HG03439 (cell line): ENCODE data around the gene MGLL.

Experiments used
- ATAC-seq: cut with Tn5 transposase; IDR thresholded peaks from one replicate; pipeline ENCODE4 v1.9.1; 2021; ENCODE audit warnings: mild to moderate bottlenecking, moderate library complexity; ENCODE audit not compliant: unreplicated experiment

Gene MGLL

DNA sequence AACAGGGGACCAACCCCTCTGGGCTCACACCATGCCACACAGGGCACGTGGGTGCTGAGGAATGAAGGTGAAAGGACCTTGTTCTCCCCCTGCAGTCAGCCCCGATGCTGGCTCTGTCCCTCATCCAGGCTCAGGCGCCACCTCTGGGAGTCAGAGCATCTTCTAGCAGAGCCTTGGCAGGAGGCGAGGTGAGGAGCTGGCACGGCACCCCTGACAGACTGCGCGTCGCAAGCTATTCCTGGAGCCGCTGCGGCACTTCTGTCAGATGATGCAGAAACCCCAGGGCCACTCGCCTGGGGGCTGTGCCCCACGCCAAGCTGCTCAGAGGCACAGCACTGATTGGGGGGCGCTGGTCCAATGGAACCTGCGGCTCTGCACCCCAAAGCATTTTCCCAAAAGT lies 62.0 kb downstream of the MGLL start:
- no peak for ATAC-seq

DNA sequence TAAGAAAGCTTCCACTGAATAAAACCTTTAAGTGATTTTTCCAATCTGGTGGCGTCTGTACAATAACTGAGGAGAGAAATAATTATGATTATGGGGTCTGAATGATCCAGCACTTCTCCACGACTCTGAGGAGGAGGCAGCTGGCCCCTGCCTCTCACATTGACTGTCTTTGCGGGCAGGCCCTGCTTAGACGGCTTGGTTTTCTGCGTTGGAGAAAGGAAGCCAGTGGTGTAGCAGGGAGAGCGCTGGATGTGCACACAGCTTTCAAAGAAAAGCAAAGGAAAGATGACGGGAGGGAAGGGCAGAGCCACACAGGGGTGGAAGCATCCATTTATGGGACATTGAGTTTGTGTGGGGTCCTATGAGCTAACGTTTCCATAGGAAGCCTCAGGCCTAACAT lies 62.5 kb downstream of the MGLL start:
- ATAC-seq: no peak

DNA sequence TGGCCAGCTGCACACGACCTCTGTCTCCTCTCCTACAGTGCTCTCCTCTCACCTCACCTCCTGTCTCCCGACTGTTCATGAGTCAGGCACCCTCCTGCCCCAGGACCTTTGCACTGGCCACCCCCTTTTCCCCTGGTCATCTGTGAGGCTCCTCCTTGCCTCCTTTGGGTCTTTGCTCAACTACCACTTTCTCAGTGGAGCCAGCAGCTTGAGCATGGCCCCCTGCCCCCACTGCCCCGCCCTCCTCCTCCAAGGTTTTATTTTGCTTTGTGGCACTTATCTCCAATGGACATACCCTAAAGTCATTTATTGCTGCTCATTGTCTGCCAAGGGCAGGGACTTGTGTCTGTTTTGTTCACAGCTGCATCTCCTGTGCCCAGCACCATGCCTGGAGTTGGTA lies 64.3 kb downstream of the MGLL start:
- ATAC-seq: no peak

DNA sequence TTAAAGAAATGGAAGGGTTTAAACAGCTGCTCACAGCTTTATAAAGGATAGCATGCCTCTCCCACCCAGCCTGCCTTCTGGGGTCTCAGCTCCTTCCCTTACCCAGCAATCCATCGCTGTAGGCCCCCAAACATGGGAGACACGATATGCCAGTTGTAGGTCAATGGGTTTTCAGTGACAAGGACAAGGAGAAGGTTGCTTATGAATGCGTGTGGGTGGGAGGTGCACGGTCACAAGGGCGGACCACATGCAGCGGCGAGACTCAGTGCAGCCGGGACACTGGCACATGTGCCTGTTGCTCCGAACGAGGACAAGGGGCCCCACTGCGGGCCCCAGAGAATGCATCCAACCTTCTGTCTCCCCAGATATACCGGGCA lies 67.0 kb downstream of the MGLL start:
- peak; percentile 14 for ATAC-seq

DNA sequence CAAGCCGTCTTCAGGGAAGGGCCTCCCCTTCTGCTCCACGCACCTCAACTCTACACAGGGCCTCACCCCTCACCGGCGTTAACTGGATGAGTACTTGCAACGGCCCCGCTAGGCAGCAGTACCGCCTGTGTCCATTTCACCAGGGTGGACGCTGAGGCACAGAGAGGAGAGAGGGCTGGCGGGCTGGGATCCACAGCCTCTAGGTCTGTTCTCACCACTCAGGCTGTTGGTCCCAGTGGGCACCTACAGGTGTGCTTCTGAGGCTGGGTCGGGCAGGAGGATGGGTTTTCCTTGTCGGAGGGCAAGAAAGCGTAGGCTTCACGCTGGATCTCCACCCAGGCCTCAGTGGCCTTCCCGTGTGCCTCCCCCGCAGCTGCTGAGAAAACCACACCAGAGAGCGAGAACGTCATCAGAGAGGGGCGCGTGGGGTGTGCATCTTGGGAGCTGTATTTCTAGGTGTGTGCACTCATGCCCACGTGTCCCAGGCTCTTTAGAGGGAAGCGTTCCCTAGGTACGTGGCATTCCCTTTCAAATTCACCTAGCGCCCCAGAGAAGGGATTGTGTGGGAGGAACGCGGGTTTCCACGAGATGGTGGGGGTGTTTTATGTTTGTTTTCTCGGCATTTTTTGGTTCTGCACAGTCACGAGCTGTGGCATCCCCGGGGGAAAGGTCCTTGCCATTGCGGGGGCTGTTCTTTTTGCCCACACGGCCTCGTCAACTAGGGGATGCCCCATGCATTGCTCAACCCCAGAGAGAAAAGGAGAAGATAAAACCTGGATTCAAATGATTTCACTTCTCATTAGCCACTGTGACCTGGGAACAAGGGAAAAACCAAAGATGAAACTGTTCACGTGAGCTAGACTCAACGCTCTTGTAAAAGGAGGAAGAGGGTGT lies 67.7 kb downstream of the MGLL start:
- peak; percentile 24 for ATAC-seq

DNA sequence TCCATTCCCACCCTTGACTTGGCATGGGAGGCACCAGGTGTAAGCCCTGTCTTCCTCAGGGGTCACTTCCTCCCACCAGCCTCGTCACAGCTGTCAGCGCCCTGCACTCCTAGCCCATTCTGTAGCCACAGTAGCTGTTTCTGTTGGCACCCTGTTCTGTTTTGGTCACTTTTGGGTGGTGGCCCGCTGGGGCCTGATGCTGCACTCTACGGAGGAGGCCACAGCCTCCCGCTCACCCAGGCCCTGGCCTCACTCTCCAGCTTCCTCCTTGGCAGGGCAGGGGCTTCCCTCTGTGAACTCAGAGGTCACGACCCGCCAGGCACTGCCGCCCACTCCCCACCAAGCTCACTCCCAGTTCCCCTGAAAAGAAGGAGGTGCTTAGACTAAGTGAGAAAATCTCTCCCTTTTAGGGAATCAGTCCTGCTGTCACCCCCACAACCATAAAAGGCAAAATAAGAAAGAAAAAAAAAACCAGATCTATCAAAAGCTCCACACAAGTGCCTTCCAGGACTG lies 68.4 kb downstream of the MGLL start:
- peak; percentile 4 for ATAC-seq

DNA sequence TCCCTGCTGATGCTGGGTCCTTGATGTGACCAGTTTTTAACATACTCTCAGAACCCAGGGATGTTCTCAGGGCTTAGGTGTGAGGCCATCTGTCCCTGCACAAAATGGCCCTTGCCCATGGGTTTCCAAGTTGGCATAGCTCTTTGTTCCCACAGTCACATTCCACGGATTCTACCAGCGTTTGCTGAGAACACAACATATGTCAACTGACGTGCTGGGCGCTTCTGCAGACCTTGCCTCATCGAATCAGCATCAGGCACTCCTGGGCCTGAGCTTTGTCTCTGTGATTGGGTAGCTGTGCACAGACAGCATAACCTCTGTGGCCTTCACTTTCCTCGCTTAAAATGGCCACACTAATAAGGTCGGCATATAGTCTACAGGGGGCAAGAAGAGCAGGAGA lies 69.0 kb downstream of the MGLL start:
- no peak for ATAC-seq

DNA sequence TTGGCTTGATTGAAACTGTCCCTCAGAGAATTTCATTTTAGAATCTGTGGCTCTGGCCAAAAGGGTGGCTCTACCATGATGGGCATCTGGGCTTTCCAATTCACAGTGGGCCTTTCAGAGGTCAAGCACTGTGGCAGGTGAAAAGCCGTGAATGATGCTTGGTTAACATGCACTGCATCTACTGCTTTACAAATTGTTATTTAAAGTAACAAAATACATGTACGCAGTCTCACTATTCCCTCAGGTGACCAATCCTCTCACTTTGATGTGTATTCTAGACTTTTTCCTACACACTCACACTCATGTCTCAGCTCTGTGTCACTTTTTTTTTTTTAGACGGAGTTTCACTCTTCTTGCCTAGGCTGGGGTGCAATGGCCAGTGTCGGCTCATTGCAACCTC lies 70.5 kb downstream of the MGLL start:
- no peak for ATAC-seq

DNA sequence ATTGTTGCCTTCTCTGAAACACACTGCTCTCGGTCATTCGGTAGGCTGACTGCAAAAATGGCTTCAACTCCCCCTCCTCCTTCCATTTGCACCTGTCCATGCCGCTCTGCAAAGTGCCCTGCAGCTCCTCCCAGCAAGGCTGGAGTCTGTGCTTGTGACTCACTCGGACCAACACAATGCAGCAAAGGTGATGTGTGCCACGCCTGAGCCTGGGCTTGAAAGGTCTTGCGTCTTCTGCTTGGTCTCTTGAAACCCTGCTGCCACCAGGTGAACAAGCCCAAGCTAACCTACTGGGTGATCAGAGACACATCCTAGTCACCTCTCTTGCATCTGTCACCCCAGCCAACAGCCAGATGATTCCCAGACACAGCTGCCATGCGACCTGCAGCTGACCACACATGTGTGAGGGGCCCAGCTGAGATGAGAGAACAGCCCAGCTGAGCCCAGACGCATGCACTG lies 71.1 kb downstream of the MGLL start:
- ATAC-seq: no peak

DNA sequence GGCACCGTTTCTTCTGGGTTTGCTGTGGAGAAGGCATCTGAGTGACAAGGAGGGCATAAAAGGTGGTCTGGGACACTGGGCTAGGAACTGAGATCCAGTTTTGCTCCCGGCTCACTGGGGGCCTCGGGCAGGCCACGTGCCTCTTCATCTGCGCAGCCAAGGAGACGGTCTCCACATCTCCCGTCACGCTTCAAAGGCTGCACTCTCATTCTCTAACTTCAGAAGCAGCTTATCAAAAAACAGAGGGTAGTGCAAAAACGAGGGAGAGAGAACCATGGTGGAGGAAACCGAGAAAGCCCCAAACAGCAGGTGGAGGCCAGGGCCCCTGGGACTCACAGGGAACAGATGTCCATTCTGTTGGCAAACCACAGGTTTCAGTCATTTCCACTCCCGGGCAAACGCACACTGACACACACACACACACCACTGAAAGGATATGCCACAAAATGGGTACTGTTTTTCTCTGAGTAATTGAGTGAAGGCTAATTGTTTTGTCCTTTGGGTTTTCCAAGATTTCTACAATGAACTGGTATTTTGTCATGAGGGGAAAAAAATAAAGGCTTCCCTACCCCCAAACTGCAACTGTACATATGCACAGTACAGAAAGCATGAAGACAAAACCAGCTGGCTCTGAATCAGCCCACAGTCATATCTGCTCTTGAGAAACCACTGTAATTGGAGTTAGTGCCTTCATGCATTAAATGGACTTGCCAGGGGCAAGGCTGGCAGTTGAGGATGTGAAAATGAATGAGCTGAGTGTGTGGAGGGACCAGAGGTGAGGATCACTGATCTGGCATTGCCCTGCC lies 71.9 kb downstream of the MGLL start:
- peak; percentile 30 for ATAC-seq

DNA sequence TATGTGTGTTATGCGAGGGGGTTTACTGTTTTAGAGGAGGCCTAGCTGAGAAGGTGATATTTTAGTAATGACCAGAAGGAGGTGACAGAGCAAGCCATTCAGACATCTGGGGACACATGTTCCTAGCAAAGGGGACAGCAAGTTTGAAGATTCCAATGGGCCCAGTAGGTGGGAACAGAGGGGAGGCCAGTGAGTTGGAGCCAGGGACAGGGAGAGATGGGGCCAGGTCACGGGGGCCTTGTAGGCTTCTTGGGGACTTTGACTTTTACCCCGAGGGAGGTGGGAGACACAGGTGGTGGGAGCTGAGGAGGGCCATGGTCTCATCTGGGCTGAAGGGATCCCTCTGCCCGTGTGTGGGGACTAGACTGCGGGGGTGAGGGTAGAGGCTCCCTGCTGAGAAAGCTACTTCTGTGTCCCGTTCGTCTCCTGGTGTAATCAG lies 72.5 kb downstream of the MGLL start:
- ATAC-seq: no peak

DNA sequence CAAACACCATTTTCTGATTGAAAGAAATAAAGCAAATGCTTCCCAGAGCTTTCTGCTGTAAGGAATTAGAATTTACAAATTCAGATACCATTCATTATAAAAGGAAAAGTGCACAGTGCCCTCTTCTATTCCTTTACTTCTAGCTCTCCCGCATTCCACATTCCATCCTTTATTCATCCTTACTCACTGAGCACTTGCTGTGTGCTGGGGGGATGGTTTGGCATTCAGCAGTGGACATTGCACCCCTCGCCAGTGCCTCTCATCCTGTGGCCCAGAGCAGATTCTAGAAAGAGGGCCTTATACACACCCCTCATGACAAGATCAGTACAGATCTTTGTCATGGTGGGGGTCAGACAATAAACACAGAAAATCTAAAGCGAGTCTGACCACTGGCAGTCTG lies 73.0 kb downstream of the MGLL start:
- ATAC-seq: no peak

DNA sequence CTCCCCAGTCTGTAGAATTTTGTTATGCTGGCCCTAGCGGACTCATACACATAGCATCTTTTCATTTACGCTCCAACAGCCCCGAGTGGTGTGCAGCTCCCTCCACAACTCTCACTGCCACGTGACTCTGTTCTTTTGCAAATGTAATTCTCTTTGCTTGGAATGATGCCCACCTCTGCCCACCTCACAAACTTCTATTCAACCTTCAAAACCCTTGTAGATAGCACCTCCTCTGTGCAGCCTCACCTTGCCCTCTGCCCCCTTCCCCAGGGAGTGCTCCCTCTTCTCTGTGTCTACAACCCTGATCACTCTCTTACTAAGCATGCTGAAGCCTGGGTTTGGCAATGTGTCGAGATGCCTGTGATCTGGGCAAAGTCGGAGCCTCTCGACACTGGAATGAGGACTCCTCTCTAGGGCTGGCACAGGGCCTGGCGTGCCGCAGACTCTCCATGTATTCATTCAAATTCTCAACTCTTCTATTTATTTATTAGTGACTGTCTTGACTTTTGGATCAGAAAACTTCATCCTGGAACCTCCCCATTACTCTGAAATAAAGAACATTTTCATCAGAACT lies 73.5 kb downstream of the MGLL start:
- no peak for ATAC-seq

DNA sequence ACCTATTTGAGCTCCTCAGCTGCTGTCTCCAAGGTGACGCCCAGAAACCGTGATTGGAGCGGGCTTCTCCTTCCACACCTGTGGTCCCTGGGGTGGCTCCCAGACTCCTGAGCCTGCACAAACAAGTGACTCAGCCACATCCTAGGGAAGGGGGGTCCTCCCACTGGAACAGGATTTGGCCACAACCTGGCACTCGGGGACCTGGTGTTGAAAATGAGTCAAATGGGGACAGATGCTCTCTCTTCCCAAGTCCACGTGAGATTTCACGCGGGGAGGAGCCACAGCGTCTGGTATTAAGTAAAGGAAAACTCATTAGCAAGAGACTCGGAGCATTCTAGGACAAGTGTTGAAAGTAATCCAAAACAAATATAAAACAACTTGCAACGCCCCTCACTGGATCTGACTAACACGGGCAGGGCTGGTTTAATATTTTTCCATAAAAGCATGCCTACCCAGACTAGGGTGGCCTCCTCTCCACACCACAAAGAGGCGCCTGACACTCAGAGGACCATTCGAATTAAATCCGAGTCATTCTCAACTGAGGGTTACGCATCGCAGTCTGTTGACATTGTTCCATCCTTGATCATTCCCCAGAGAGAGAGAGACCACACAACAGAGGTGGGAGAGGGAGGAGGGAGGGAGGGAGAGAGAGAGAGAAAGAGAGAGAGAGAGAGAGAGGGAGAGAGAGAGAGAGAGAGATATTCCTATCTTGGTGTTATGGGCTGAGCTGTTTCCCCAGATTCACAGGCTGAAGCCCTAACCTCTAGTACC lies 74.4 kb downstream of the MGLL start:
- ATAC-seq: no peak

DNA sequence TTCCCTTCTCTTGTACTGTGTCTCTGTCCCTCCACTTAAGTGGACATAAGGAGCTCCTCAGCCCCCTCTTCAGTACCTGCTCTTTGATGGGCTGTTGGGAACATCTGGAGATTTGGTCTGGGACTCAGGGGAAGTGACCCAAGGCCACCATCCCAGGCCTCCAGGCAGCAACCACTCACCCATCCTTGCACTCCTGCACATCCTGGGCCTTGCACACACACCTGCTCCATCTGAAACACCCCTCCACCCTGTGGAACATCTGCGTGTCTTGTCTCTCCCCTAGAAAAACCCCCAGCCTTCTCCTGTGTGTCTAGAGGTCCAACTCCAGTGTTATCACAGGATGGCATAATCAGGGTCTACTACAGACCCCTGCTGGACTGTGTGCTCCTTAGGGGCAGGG lies 75.2 kb downstream of the MGLL start:
- ATAC-seq: no peak

DNA sequence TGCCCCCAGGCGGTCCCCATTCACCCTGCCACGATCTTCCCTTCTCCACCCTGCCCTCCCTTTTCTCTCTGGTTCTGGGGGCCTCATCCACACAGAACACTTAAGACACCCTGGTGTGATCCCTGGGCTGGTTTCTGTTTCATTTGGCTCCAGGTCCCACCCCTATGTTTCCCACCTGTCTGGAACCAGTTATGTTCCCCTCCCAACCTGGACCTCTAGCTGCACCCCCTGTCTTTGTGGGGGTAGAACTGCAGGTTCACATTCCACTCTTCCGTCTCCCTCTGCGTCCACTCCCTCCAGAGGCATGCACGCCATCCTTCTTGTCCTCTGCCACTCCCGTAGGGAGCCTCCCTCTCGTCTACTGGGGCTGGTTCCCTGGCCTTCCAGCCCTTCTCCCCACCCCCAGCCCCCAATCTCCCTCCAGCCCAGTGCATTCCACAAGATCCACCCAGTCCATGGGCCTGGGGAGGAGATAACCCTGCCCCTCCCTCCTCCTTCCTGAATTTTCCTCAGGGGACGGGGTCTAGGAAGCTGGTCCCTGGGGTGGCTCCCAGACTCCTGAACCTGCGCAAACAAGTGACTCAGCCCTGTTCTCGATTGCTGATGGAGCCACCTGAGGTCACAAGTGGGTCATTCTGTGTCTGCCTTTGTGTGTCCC lies 75.8 kb downstream of the MGLL start:
- no peak for ATAC-seq

DNA sequence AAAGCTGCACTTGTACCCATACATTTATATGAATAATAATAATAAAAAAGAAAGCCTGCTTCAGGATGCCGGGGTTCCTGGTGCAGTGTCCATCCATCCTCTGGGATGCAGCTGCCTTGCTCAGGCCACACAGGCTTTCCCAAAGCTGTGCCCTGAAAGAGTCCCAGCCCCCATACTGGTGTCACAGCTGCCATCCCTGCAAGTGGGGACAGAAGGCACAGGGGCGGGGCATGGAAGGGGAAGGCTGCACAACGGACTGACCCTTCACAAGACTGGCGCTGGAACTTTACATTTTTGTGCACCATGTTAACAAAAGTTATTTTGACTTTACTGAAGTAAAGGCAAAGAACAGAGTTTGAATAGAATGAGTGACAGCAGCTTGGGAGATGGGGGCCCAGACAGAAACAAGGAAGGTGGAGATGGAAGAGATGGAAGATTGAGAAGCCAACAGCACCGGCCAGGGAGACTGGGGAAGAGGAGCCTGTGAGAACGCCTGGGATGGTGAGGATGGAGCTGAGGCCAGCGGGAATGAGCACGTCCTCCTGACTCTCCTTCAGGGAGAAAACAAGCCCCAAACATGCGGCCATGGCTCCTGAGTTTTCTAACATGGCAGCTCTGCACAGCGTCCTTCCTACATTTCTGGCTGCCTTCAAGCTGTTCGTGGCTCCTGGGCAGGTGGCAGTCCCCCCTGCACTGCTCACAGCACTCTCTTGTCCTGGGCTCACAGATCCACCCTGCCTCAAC lies 76.5 kb downstream of the MGLL start:
- ATAC-seq: no peak

DNA sequence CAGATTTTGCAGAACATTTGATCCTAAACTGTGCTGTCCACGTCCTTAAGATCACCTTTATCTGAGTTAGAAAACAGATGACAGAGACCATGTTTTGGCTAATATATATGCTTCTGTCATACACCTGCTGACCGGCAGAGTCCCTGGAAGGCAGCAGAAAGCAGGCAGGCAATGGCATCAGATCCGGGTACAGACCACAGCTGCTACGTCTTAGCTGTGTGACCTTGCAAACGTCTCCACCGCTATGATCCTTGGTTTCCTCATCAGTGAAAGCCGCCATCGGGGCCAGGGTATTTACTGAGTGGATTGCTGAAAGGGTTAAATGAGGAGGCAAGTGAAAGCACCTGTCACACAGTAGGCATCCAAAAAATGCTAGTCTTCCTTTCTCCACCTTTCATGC lies 77.4 kb downstream of the MGLL start:
- no peak for ATAC-seq

DNA sequence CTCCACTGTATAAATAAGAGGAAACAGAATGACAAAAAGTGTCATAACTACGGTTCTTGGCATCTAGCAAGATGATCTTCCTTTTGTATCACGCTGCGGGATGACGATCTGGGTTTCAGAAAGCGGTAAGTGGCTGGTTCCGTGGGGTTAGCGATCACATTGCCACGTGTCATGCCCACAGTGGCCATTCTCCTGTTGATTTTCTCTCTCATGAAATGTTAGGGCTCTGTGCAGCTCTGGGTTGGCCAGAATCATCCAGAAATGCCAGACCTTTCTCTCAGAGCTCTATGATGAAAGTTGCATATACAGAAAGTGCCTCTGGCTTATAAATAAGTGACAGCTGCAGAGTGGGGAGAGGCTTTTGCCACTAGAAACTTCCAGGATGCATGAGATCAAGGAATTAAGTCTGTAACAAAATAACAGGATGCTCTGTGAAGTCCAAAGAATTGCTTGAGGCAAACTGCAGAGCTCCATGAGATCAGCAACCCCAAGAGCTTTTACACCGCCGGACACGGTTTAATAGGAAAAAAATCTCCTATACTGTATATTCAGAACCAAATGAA lies 78.0 kb downstream of the MGLL start:
- no peak for ATAC-seq
